Measurements from ENCODE around the gene FBXO10.
"Not testable (repeated sequence)": the region's sequence is repeated elsewhere in the genome, so short reads cannot be mapped to it uniquely, and the experiment has no call there.

- not testable (repeated sequence) for TF ChIP-seq CTCF, POLR2A (IDR thresholded peaks at IDR 0.05)
These were observed 108.7 kb downstream of the FBXO10 start for GRCh38 chr9:37467530-37467929.

Data from heart left ventricle (tissue), 13 donors.